WTC11 (cell line): ENCODE results near the gene NOD1. TPM values are rescaled to one million over a fixed set of nuclear protein-coding genes. Genes with fewer than 3 reads are reported as not detected.

Source experiments
- total RNA-seq: library from RNA; stranded (reverse); gene quantifications from 3 replicates; pipeline ENCODE4 v1.2.3, GENCODE V29; 2021

Gene NOD1
- total RNA-seq, 1 experiment from 2014 or later, result 6.4 TPM

Other genes starting within 250 kb of the NOD1 start
- gene ZNRF2, start 194.2 kb downstream of the NOD1 start, total RNA-seq, result 16.8 to 18.2 TPM (median 17.8 TPM) in 3 replicates
- 95.4 to 106 TPM (median 101 TPM) in 3 replicates for gene GGCT, start 26.0 kb upstream of the NOD1 start, total RNA-seq
- gene GARS1, start 116.1 kb upstream of the NOD1 start, total RNA-seq, result 142 to 236 TPM (median 158 TPM) in 3 replicates
- 0.09 to 0.25 TPM (median 0.22 TPM) in 3 replicates for gene CRHR2, start 203.7 kb upstream of the NOD1 start, total RNA-seq